Vagina (tissue), 2 donors: Measurements from ENCODE around the gene TRPM4.

Source experiments
- POLR2A ChIP-seq, 2 donors: fragments of 450-650 bp; IDR thresholded peaks; one replicate each; pipeline ENCODE4 v1.6.1; 2017; ENCODE audit warnings: antibody characterized with exemption in 2 of 2, mild to moderate bottlenecking in 2 of 2, moderate library complexity in 2 of 2
- POLR2AphosphoS5 ChIP-seq, 2 donors: sonication (generic); formaldehyde crosslinking; IDR thresholded peaks; one replicate each; pipeline ENCODE4 v1.9.0; 2017; ENCODE audit warnings: antibody characterized with exemption in 2 of 2, mild to moderate bottlenecking in 2 of 2, low read depth in 1 of 2; ENCODE audit not compliant: insufficient read depth in 1 of 2

- TF ChIP-seq POLR2AphosphoS5 (IDR thresholded peaks at IDR 0.05; ENCODE audit: insufficient read depth in 1 of 2, low read depth in 1 of 2) (no peak), POLR2A (IDR thresholded peaks at IDR 0.05) (no peak)
These were observed 36.3 kb downstream of the TRPM4 start for GRCh38 chr19:49193822-49194394.
